ENCODE measurements around the gene SPTBN2.
A peak's percentile ranks its signal among the peaks of the same experiment; 100 is the strongest.

Gene SPTBN2

GRCh38 chr11:66701432-66702240, 27.4 kb downstream of the SPTBN2 start:
- DNase-seq (ENCODE audit: low read depth in 2 of 2) = no peak

GRCh38 chr11:66700742-66701141, 28.3 kb downstream of the SPTBN2 start:
- no peak for DNase-seq (ENCODE audit: low read depth in 2 of 2)

- no peak for DNase-seq (ENCODE audit: low read depth in 2 of 2)
Measured at GRCh38 chr11:66700337-66700736, 28.7 kb downstream of the SPTBN2 start.

GRCh38 chr11:66698491-66698890, 30.5 kb downstream of the SPTBN2 start:
- no peak for DNase-seq (ENCODE audit: low read depth in 2 of 2)

- no peak for DNase-seq (ENCODE audit: low read depth in 2 of 2)
Measured at GRCh38 chr11:66697988-66698387, 31.0 kb downstream of the SPTBN2 start.

- no peak for DNase-seq (ENCODE audit: low read depth in 2 of 2)
Measured at GRCh38 chr11:66696146-66696545, 32.9 kb downstream of the SPTBN2 start.

GRCh38 chr11:66694732-66695207, 34.2 kb downstream of the SPTBN2 start:
- DNase-seq (ENCODE audit: low read depth in 2 of 2) = peak; percentile 54 to 77

- DNase-seq (ENCODE audit: low read depth in 2 of 2) = no peak
Measured at GRCh38 chr11:66694056-66694410, 35.0 kb downstream of the SPTBN2 start.

- DNase-seq (ENCODE audit: low read depth in 2 of 2) = no peak
Measured at GRCh38 chr11:66693356-66694055, 35.5 kb downstream of the SPTBN2 start.

- no peak for DNase-seq (ENCODE audit: low read depth in 2 of 2)
Measured at GRCh38 chr11:66692871-66693331, 36.1 kb downstream of the SPTBN2 start.

- DNase-seq (ENCODE audit: low read depth in 2 of 2) = no peak
Measured at GRCh38 chr11:66692446-66692845, 36.6 kb downstream of the SPTBN2 start.

- DNase-seq (ENCODE audit: low read depth in 2 of 2) = no peak
Measured at GRCh38 chr11:66691311-66691980, 37.6 kb downstream of the SPTBN2 start.

- DNase-seq (ENCODE audit: low read depth in 2 of 2) = no peak
Measured at GRCh38 chr11:66689661-66690590, 39.1 kb downstream of the SPTBN2 start.

- no peak for DNase-seq (ENCODE audit: low read depth in 2 of 2)
Measured at GRCh38 chr11:66688561-66689534, 40.2 kb downstream of the SPTBN2 start.

- no peak for DNase-seq (ENCODE audit: low read depth in 2 of 2)
Measured at GRCh38 chr11:66687831-66688281, 41.2 kb downstream of the SPTBN2 start.

GRCh38 chr11:66686801-66687750, 41.9 kb downstream of the SPTBN2 start:
- no peak for DNase-seq (ENCODE audit: low read depth in 2 of 2)

GRCh38 chr11:66686100-66686785, 42.8 kb downstream of the SPTBN2 start:
- no peak for DNase-seq (ENCODE audit: low read depth in 2 of 2)
